Ammon's horn (tissue), 1 donor: Measurements from ENCODE around the gene ERAP2.
"Not testable (repeated sequence)": the region's sequence is repeated elsewhere in the genome, so short reads cannot be mapped to it uniquely, and the experiment has no call there.

Experiments
- DNase-seq: peaks from one replicate; pipeline ENCODE4 v3.0.0-alpha.2; 2016; ENCODE audit warnings: low spot score

The ERAP2 gene, protein sequence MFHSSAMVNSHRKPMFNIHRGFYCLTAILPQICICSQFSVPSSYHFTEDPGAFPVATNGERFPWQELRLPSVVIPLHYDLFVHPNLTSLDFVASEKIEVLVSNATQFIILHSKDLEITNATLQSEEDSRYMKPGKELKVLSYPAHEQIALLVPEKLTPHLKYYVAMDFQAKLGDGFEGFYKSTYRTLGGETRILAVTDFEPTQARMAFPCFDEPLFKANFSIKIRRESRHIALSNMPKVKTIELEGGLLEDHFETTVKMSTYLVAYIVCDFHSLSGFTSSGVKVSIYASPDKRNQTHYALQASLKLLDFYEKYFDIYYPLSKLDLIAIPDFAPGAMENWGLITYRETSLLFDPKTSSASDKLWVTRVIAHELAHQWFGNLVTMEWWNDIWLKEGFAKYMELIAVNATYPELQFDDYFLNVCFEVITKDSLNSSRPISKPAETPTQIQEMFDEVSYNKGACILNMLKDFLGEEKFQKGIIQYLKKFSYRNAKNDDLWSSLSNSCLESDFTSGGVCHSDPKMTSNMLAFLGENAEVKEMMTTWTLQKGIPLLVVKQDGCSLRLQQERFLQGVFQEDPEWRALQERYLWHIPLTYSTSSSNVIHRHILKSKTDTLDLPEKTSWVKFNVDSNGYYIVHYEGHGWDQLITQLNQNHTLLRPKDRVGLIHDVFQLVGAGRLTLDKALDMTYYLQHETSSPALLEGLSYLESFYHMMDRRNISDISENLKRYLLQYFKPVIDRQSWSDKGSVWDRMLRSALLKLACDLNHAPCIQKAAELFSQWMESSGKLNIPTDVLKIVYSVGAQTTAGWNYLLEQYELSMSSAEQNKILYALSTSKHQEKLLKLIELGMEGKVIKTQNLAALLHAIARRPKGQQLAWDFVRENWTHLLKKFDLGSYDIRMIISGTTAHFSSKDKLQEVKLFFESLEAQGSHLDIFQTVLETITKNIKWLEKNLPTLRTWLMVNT

DNA sequence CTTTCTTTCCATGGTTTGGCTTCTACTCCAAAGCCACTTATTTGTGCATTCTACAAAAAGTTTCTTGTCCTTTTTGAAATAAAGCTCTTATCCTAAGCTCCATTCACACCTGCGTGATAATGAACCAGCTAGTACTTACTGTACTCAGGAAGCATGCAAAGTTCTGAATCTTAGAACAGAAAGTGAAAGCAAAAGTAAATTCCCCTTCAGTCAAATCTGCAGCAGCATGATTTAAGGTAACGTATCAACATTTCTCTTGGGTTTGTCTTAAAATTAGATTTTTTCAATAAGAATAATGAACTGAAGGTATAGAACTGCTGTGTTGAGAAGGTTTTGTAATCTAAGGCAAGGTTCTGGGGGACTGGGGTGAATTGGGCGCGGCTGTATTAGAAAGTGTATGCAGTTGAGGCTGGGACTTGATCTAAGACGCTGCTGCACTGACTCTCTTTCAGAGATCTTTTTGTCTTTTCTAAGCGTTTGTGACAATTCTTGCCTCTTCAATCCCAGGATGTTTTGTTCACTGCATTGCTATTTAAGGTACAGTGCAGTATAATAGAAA lies at the start of gene ERAP2:
ERAP2 (plus strand) TSS at position 209 of the 559 bp plus-strand sequence. CDS start 3,186 bp downstream, outside the sequence.
- peak; percentile 37 for DNase-seq

DNA sequence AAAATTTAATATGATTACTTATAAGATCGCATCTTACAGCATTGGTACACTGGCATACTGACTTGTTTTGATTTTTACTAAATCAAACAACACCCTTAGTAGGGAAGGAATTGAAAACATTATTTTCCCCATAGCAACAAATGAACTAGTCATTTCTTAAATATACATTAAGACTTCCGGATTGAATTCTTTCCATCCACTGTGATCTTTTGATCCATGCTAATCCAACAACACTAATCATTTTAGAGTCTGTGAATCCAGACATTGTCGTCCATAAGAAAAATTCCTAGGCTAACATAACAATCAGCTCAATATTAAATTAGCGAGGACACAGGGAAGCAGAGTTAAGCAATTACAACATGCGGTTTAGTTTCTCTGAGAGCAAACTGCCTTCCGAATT lies 47.0 kb upstream of the ERAP2 start:
- no peak for DNase-seq

DNA sequence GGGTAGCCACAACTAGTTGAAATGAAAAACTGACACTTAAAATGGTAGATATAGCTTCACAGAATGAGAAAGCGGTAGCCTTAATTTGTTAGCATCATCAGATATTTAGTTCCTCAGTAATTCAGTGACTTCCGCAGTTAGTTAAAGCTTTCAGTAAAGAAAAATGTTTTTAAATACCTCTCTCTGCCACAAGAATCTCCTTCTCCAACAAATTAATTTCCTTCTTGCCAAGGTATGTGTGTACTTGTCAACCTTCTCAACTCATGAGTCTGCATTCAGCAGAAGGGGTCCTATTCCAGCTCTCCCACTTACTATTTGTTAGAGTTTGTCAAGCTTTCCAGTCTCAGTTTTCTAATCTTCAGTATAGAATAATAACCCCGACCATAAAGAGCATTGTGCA lies 42.3 kb upstream of the ERAP2 start:
- DNase-seq: no peak

DNA sequence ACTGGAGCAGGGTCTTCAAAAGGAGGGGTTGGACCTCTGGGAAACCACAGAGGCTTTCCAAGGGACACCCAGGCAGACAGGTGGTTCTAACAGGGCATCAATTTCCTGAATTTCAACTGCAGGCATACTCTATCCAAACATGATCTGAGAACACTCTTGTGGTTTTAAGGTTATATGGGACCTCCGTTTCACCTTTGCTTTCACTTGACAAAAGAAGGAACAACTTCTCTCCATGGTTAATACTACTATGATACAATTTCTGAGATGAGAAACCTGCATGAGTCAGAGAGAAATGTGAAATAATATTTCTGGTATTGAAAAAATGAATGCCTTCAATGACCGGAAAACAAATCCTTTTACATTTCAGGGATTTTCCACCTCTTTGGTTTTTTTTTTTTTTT lies 40.5 kb upstream of the ERAP2 start:
- no peak for DNase-seq

DNA sequence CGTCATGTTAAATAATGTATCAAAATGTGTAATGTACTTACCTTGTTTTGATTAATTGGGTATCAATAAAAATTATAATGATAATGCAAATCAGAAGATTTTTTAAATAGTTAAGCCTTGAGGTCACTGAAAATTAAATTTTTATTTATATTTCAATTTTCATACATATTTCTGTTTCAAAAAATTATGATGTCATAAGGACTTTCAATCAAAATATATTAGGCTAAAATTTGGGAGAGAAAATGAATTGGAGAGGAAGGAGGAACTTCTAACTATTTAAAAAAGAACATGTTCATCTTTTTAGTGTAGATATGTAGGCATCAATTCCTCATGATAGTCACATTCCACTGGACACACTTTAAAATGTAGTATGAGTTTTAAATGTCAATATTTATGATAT lies 39.5 kb upstream of the ERAP2 start:
- no peak for DNase-seq

DNA sequence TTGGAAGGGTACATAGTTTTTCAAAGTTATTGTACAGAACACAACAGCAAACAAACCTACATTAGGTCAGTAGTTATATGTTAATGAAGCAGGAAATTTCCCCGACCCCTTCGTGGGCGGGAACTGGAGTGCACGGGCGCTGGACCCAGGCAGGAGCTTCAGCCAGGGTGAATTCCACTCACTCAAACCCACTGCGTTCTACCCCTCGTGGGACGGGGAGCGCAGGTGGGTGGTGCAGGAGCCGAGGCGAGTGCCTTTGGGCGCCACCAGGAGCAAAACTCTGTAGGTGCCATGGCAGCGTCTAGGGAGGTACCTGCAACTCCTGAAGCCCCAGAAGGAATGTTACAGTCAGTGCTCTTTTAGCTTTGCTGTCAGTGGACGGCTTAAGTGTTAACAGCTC lies 39.0 kb upstream of the ERAP2 start:
- no peak for DNase-seq

DNA sequence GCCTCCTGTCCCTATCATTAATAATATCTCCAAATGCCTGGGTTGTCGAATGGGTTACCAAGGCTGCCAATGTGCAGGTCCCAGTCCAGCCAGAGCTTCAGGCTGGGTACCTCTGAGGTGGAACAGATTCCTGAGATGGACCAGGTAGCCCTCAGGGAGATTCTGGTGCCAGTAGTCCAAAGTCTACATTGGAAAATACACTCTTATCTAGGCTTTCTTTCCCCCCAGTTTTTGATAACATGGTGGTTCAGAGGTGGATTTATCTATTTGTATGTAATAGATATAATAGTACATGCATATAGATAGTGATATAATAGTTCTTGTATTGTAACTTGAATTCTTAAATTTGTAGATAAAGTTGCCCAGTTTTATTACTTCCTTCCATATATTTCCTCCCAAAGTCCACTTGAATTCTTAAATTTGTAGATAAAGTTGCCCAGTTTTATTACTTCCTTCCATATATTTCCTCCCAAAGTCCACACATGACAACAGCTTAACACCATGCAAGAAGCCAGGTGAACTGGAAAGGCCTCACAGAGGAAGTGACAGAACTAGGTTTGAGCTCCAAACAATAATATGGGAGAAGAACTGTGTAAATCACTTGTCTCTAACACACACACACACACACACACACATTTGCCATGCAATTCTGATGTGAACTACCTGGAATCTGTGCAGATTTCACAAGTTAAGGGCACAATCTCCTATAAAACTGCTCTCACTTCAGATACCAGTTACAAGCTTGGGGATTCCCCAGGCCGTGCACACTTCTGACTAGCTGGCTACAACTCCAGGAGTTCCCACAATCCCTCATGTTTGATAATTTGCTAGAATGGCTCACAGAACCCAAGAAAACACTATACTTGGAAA lies 37.9 kb upstream of the ERAP2 start:
- no peak for DNase-seq

DNA sequence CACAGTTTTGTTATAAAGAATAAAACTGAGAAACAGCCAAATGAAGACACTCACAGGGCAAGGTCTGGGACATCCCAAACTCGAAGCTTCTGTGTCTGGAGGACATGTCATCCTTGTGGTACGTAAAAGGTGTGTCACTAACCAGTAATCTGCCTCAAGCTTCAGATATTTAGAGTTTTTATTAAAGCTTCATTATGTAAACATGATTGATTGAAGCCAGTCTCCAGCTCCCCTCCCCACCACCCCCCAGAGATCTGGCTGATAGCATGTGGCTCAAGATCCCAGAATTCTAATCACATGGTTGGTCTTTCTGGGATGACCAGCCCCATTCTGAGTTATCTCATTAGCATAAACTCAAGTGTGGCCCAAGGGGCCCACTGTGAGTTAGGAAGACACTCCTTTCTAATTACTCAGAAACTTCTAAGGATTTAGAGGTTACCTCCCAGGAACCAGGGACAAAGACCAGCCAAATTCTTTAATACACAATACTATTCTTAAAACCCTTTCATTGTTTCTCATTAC lies 37.2 kb upstream of the ERAP2 start:
- DNase-seq: no peak

DNA sequence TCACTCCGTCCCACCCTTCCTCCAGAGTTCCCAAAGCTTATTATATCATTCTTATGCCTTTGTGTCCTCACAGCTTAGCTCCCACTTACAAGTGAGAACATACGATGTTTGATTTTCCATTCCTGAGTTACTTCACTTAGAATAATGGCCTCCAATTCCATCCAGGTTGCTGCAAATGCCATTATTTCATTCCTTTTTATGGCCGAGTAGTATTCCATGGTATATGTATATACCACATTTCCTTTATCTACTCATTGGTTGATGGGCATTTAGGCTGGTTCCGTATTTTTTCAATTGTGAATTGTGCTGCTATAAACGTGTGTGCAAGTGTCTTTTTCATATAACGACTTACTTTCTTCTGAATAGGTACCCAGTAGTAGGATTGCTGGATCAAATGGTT lies 34.4 kb upstream of the ERAP2 start:
- not testable (repeated sequence) for DNase-seq

DNA sequence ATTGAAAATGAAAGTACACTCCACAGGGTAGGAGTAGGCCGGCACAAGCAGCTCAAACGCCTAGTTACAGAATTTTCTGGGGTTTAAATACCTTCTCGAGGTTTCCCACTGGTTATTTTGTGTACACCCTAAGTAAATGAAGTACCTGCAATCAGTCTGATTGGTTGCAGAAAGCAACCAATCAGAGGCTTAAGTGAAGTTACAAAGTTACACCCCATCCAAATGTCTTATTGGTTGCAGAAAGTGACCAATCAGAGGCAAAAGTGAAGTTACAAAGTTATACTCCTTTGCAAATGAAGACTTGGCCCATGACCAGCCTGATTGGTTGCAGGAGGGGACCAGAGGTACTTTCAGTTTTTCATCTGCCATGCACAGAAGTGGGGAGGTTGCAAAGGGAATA lies 33.2 kb upstream of the ERAP2 start:
- no peak for DNase-seq

DNA sequence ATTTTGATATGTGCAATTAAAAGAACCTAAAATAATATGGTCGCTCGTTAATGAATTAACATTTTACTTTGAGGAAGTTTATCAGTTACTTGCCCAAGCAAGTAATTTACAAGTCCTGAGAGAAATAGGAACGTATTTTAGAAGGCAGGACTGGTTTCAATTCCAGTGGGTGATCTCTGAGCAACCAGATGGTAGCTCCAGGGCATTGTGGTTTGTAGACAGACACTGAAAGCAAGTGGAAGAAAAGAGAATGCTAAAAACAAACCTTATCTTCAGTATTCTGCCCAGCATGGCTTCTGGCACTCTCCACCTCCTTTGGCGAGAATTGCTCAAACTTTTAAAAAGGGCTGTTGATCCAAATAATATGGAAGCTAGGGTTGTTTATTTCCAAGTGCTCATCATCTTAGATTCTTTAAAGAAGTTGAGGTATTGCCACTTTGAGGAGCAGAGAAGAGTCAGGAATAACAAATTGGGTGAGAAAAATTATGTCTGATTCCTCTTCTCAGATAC lies 31.8 kb upstream of the ERAP2 start:
- DNase-seq: no peak

DNA sequence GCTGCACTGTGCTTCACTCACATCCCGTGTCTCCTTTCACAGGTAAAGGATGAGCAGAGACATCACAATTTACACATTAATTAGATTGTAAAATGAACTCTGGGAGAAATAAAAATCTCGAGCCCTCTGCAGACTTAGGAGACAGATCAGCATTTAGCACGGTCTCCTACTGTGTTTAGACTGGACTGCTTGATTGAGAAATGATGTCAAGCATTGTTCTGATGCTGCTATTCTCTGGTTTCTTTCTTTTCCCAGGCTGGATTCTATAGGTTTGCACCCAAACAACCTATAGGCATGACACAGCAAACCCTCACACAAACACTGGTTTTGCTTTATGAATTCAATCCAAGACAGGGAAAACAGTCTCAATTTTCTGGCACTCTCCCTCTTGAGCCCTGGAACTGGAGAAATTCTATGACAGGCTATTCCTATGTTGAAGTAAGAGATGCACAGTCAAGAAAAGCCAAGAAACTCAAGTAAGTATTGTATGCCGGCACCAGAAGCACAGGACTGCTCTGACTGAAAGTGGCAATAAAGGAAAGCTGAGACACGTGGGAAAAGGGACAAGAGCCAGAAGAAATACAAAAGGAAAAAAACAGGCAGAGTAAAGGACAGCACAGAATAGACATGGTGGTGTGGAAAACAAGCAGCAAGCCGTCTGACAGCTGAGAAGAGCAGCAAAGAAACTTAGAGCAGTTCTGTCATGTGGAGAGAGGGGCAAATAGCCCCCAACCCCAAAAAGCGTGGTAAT lies 24.8 kb upstream of the ERAP2 start:
- DNase-seq: no peak

DNA sequence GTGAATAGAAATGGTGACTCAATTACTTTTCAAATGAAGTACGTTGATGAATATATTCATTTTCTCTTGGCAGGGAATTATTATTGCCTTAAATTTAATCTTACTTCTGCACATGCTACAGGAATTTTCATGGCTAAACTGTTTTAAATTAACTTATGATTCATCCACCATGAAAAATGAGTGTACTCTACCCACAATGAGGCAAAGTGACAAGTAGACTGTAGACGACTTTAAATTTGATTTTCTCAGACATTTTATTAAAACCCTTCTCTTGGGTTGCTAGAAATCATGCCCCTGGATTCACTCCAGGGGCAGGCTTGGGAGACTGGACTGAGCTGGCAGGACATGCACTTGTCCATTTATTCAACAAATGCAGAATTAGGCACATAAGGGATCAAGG lies 23.5 kb upstream of the ERAP2 start:
- no peak for DNase-seq

DNA sequence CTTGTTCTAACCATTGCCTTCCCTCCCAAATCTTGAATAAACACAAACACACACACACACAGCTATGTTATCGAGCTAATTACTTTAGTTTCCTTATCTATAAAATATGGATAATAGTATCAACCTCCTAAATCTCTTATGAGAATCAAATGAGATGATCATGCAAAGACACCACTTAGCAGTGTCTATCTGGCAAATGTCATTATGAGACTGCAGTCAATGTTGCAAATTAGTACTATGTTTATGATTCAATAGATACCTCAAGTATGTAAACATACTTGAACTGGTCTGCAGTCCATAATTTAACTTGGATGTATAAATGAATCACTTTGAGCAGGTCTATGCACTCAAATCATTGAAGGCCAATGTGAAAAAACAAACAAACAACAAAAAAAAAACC lies 22.2 kb upstream of the ERAP2 start:
- no peak for DNase-seq

DNA sequence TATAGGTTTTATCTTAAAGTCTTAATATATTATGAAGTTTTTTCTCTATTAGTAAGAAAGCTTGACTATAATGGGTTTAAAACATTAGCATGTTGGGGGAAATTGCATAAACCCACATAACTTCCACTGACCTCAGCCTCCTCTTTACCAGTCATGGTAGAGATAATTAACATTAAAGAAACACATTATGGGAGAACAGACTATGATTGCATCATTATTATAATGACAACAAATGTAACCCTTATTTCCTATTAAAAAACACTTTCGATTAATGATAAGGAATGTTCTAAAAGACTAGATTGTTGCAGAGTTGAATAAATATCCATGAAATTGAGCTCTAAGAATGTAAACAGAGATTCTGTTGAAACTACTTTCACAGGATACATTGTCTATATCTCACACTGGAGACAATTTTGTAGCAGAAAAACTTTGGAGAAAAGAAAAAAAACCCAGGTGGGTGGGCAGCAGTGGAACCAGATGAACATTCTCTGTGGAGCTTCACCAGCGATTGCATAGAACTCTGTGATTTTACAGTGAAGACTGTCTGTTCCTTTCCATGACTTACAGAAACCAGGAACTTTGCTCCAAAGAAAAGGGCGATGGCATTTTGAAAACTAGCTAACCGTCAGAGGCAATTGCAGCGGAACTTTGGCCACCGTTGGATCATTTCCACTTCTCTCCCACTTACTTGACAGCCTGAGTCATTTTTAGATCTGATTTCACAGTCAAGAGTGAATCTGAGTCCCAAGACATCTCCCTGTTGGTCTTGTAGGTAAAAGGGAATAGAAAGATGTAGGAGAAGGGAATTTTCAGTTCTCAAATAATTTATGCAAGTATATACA lies 21.0 kb upstream of the ERAP2 start:
- DNase-seq: no peak

DNA sequence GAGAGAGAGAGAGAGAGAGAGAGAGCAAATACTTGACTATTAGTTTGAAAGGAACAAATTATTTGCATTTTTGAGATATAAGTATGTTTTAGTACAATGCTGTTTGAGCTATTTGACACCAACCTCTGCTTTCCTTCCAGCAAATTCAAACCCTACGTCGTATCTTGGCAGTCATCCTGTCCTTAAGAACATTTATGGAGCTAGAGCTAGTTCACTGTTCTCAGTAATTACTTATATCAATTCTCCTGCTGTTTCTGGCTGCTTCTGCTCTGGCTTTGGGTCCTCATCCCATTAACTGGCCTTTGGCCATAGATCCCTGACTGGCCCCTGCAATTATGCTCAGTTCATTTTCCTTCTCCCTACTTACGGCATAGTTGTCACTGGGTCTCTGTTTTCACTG lies 19.9 kb upstream of the ERAP2 start:
- no peak for DNase-seq

DNA sequence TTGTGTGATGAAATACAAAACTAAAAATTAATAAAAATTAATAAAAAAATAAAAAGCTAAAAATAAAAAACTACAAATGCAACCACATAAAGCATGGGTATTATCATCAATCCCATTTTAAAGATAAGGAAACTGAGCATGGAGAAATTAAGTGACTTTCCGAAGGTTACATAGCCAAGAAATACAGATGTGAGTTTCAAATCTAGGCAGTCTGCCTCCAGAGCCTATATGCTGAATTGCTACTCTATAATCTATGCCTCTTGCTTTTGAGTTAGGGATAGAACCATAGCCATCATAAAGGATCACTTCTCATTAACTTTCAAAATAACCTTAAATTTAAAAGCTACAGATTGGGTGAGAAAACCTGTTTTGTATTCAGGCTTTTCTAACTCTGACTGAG lies 18.8 kb upstream of the ERAP2 start:
- DNase-seq: no peak

DNA sequence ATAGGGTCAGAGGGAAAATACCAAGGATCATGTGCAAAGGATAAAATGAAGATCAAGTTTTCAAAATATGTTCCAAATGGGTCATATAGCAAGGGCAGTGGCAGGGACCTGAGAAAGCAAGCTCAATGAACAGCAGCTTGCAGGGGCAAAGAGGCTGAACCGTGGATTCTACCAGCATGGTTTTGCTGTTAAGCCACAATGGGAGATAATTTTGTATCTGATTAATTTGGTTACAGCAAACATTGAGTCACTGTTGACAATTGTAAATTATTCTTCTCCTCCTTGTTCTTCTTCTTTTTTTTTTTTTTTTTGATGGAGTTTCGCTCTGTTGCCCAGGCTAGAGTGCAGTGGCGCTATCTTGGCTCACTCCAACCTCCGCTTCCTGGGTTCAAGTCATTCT lies 18.4 kb upstream of the ERAP2 start:
- DNase-seq: no peak

DNA sequence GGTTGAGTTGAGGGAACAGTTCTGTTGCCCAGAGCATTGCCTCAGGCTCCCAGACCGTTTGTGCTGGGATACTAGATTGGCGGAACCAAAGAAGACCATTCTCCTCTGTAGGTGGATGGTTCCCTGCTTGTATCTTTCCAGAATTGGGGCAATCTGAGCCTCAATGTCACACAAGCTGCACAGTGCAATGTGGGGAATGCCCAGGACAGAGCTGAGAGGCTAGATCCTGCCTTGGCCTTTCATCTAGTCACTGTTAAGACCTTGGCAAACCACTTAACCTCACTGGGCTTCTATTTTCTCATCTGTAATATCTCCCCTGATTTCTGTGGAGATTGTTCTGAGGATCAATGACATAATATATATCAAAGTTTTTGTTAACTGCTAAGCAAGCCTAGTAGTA lies 16.9 kb upstream of the ERAP2 start:
- DNase-seq: no peak

DNA sequence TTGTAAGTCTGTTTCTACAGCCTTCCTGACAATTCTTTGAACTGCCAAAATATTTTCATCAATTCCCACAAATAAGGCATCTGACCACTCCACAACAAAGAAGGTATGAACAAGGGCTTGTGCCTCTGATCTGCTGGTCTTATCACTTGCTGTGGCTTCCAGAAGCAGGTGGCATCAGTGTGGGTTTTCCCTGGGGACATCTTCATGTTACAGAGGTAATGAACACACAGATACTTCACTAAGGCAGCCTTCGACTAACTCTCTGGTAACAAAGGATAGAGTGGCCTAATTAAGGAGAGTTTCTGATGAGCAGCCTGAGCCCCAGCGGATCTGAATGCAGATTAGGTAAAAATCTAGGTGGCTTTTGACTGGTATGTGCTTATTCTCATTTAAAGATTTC lies 15.2 kb upstream of the ERAP2 start:
- no peak for DNase-seq
